ENCODE measurements around the gene RBMS1.
"Not testable (repeated sequence)": the region's sequence is repeated elsewhere in the genome, so short reads cannot be mapped to it uniquely, and the experiment has no call there.

Gene RBMS1

GRCh38 chr2:160501370-160501769, 7.8 kb upstream of the RBMS1 start:
- no peak overlapping the region for H3K9ac ChIP-seq (ENCODE audit: low read depth, low read length)
- H3K4me1 ChIP-seq (ENCODE audit: insufficient read depth, low read length), result no peaks in the 10 kb centered on the region
- no peaks in the 10 kb centered on the region for H3K36me3 ChIP-seq (ENCODE audit: insufficient read depth, low read length)
- no peaks in the 10 kb centered on the region for H3K27me3 ChIP-seq (ENCODE audit: insufficient read depth, low read length)
- H3K27ac ChIP-seq (ENCODE audit: low read depth, low read length), result no peak overlapping the region
- no peaks in the 10 kb centered on the region for H3K9me3 ChIP-seq (ENCODE audit: insufficient read depth, low read depth, low read length)
- H3K4me3 ChIP-seq (ENCODE audit: low read length), result no peak overlapping the region
- WGBS, result no CpG with 5 or more reads among the region's 1 CpG

DNA sequence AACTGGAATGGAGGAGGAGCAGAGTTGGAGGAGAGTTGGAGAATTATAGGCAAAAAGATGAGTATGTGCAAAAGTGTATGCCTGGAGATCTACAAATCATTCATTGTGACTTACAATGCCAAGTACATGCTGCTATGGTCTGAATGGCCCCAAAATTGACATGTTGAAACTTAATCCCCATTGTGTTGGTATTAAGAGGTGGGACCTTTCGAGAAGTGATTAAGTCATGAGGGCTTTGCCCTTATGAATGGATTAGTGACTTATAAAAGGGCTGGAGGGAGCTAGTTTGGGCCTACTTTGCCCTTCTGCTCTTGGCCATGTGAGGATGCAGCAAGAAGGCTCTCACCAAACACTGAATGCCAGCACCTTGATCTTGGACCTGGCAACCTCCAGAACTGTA, 6.3 kb upstream of the RBMS1 start:
- Histone ChIP-seq H3K27ac (ENCODE audit: low read depth, low read length) (no peak overlapping the region), H3K36me3 (ENCODE audit: insufficient read depth, low read length) (no peaks in the 10 kb centered on the region), H3K4me3 (ENCODE audit: low read length) (no peak overlapping the region), H3K4me1 (ENCODE audit: insufficient read depth, low read length) (no peaks in the 10 kb centered on the region; the same call in 1 of the 2 replicates), H3K9ac (ENCODE audit: low read depth, low read length) (no peak overlapping the region), H3K9me3 (ENCODE audit: insufficient read depth, low read depth, low read length) (no peaks in the 10 kb centered on the region), H3K27me3 (ENCODE audit: insufficient read depth, low read length) (no peaks in the 10 kb centered on the region; the same call in 1 of the 2 replicates)
- WGBS, result 88% methylated on average over 1 of the region's 1 CpG

GRCh38 chr2:160498137-160498536, 4.5 kb upstream of the RBMS1 start:
- no peaks in the 10 kb centered on the region for H3K36me3 ChIP-seq (ENCODE audit: insufficient read depth, low read length)
- H3K27ac ChIP-seq (ENCODE audit: low read depth, low read length), result no peak overlapping the region
- H3K4me3 ChIP-seq (ENCODE audit: low read length), result no peak overlapping the region
- H3K9ac ChIP-seq (ENCODE audit: low read depth, low read length), result no peak overlapping the region
- peaks cover 7% of the 10 kb centered on the region for H3K4me1 ChIP-seq (ENCODE audit: insufficient read depth, low read length)
- H3K27me3 ChIP-seq (ENCODE audit: insufficient read depth, low read length), result peaks cover 2% of the 10 kb centered on the region; the same call in 1 of the 2 replicates
- WGBS, result 94% methylated on average over 4 of the region's 5 CpGs
- no peaks in the 10 kb centered on the region for H3K9me3 ChIP-seq (ENCODE audit: insufficient read depth, low read depth, low read length)

DNA sequence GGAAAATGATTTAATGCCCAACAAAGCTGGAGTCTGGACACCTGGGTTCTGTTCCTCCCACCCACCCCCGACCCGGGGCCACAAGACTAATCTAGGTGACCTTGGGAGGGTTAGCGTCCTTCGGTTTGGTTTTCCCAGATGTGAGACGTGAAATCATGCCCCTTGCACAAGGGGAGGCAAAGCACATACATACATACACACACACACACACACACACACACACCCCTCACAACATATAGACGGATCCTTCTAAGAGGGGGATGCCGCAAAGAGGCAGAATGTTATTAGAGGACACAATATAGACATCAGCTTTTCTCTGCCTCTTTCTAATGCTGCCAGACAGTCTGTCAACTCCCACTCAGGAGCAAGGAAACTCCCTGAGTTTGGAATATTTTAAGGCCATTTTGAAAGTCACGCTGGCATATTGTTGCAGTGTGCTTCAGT, 616 bp upstream of the RBMS1 start:
- H3K4me1 ChIP-seq (ENCODE audit: insufficient read depth, low read length), result peaks cover 27% of the 10 kb centered on the region
- no peaks in the 10 kb centered on the region for H3K36me3 ChIP-seq (ENCODE audit: insufficient read depth, low read length)
- 20% methylated on average over 8 of the region's 8 CpGs for WGBS
- H3K27me3 ChIP-seq (ENCODE audit: insufficient read depth, low read length), result peaks cover 2% of the 10 kb centered on the region; the same call in 1 of the 2 replicates
- peak overlapping the region; percentile 86 for H3K4me3 ChIP-seq (ENCODE audit: low read length)
- no peaks in the 10 kb centered on the region for H3K9me3 ChIP-seq (ENCODE audit: insufficient read depth, low read depth, low read length)
- H3K27ac ChIP-seq (ENCODE audit: low read depth, low read length), result peak overlapping the region; percentile 78; the same call in 1 of the 2 replicates
- H3K9ac ChIP-seq (ENCODE audit: low read depth, low read length), result peak overlapping the region; percentile 62

- no peaks in the 10 kb centered on the region for H3K9me3 ChIP-seq (ENCODE audit: insufficient read depth, low read depth, low read length)
- peak overlapping the region; percentile 91 for H3K27ac ChIP-seq (ENCODE audit: low read depth, low read length)
- peak overlapping the region; percentile 84 for H3K9ac ChIP-seq (ENCODE audit: low read depth, low read length)
- peaks cover 30% of the 10 kb centered on the region for H3K4me1 ChIP-seq (ENCODE audit: insufficient read depth, low read length)
- peaks cover 2% of the 10 kb centered on the region; the same call in 1 of the 2 replicates for H3K27me3 ChIP-seq (ENCODE audit: insufficient read depth, low read length)
- H3K4me3 ChIP-seq (ENCODE audit: low read length), result peak overlapping the region; percentile 86
- WGBS, result under 1% methylated on average over 66 of the region's 66 CpGs
- H3K36me3 ChIP-seq (ENCODE audit: insufficient read depth, low read length), result no peaks in the 10 kb centered on the region
Observed at GRCh38 chr2:160492401-160493226, 993 bp downstream of the RBMS1 start.

GRCh38 chr2:160491911-160492371, 1.7 kb downstream of the RBMS1 start:
- H3K36me3 ChIP-seq (ENCODE audit: insufficient read depth, low read length), result no peaks in the 10 kb centered on the region
- H3K9me3 ChIP-seq (ENCODE audit: insufficient read depth, low read depth, low read length), result no peaks in the 10 kb centered on the region
- H3K27me3 ChIP-seq (ENCODE audit: insufficient read depth, low read length), result peaks cover 2% of the 10 kb centered on the region; the same call in 1 of the 2 replicates
- peak overlapping the region; percentile 91 for H3K27ac ChIP-seq (ENCODE audit: low read depth, low read length)
- WGBS, result 16% methylated on average over 8 of the region's 10 CpGs
- peaks cover 30% of the 10 kb centered on the region for H3K4me1 ChIP-seq (ENCODE audit: insufficient read depth, low read length)
- H3K4me3 ChIP-seq (ENCODE audit: low read length), result peak overlapping the region; percentile 86
- H3K9ac ChIP-seq (ENCODE audit: low read depth, low read length), result peak overlapping the region; percentile 84

DNA sequence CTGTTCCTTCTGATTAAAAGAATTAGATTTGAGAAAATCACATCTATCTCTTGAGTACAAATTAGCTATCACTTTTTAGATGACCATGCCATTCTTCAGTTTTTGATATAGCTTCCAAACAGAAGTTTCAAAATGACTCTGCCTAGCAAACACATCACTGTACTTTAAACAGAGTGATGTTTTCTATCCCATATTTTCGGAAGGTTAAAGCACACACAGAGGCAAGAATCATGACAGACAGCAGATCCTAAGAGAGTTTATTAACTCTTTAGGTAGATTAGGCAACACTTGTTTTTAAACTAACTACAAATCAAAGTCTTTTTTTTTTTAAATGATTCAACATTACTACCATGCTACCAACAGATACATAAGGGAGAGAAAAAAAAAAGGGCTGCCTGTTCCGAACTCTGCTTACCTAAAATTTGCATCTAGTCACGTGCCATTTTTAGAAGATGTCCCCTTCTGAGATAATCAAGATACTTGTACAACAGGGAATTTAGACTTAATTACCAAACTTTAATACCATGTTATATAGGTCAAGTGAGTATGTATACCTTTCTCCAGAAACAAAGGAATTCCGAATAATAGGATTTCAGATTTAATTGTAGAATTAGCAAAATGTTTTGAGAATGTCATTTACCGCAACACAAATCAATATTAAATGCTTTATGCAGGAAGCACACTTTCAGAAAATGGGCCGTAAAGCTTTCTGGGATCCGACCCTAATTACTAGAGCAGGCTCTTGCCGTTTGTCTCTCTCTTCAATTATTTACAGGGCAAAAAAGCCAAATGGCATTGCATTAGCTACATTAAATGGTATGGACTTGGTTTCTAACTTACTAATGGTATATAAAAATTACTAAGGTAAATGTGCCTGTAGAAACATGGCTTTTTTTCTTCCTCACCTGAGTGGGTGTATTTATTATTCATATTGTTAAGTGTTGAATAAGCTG, 2.6 kb downstream of the RBMS1 start:
- Histone ChIP-seq H3K4me3 (ENCODE audit: low read length) (peak overlapping the region; percentile 86), H3K4me1 (ENCODE audit: insufficient read depth, low read length) (peaks cover 34% of the 10 kb centered on the region), H3K27me3 (ENCODE audit: insufficient read depth, low read length) (peaks cover 2% of the 10 kb centered on the region; the same call in 1 of the 2 replicates), H3K9me3 (ENCODE audit: insufficient read depth, low read depth, low read length) (no peaks in the 10 kb centered on the region), H3K27ac (ENCODE audit: low read depth, low read length) (no peak overlapping the region), H3K36me3 (ENCODE audit: insufficient read depth, low read length) (no peaks in the 10 kb centered on the region), H3K9ac (ENCODE audit: low read depth, low read length) (no peak overlapping the region; the same call in 1 of the 2 replicates)
- 77% methylated on average over 6 of the region's 8 CpGs for WGBS

DNA sequence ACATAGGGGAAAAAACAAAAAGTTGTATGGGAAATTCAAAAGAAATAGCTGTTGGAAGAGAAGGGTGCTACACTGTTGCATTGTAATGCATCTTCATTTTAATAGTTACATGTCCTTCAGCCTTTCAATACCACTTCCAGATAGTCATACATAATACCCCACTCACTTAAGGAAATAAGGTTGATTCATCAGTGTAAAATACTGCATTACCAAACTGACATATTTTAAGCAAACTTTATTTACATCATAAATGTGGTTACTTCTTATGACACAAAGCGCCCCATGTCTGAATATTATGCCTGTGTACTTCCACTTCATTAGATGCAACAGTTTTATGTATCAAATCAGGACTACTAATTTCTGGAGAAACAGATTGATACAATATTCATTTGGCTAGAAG, 4.5 kb downstream of the RBMS1 start:
- WGBS, result 77% methylated on average over 1 of the region's 1 CpG
- Histone ChIP-seq H3K4me3 (ENCODE audit: low read length) (no peak overlapping the region), H3K27ac (ENCODE audit: low read depth, low read length) (no peak overlapping the region), H3K27me3 (ENCODE audit: insufficient read depth, low read length) (no peaks in the 10 kb centered on the region), H3K9me3 (ENCODE audit: insufficient read depth, low read depth, low read length) (no peaks in the 10 kb centered on the region), H3K4me1 (ENCODE audit: insufficient read depth, low read length) (peaks cover 36% of the 10 kb centered on the region), H3K9ac (ENCODE audit: low read depth, low read length) (no peak overlapping the region), H3K36me3 (ENCODE audit: insufficient read depth, low read length) (no peaks in the 10 kb centered on the region)

DNA sequence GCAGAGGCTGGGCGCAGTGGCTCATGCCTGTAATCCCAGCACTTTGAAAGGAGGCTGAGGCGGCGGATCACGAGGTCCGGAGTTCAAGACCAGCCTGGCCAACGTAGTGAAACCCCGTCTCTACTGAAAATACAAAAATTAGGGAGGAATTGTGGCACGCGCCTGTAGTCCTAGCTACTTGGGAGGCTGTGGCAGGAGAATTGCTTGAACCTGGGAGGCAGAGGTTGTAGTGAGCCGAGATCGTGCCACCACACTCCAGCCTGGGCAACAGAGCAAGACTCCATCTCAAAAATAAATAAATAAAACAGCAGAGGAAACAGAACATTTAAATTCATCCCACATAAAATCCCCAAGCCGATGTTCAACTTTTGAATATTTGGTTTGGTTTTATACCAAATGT, 5.3 kb downstream of the RBMS1 start:
- 95% methylated on average over 11 of the region's 12 CpGs for WGBS
- not testable (repeated sequence) for H3K27me3 ChIP-seq (ENCODE audit: insufficient read depth, low read length); H3K36me3 ChIP-seq (ENCODE audit: insufficient read depth, low read length); H3K9ac ChIP-seq (ENCODE audit: low read depth, low read length); H3K27ac ChIP-seq (ENCODE audit: low read depth, low read length); H3K9me3 ChIP-seq (ENCODE audit: insufficient read depth, low read depth, low read length); H3K4me3 ChIP-seq (ENCODE audit: low read length)
- peaks cover 36% of the 10 kb centered on the region for H3K4me1 ChIP-seq (ENCODE audit: insufficient read depth, low read length)

DNA sequence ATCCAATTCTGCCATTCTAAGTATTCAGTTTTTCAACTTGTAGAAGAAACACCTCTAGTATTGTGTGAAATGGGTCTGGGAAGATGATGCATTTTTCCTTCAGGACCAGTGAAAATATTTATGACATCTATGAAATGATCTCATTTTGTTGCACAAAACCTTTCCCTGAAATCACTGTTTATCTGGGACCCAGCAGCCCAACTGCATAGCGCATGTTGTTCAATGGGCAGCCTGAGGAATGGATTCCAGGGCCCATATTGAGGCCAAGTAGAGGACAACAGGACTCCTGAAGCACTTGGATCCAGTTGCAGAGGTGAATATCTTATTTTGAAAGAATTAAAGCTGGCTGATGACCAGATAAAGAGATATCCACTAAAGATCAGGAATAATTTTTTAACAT, 7.3 kb downstream of the RBMS1 start:
- Histone ChIP-seq H3K4me3 (ENCODE audit: low read length) (no peak overlapping the region), H3K27me3 (ENCODE audit: insufficient read depth, low read length) (no peaks in the 10 kb centered on the region), H3K27ac (ENCODE audit: low read depth, low read length) (no peak overlapping the region), H3K9ac (ENCODE audit: low read depth, low read length) (no peak overlapping the region), H3K4me1 (ENCODE audit: insufficient read depth, low read length) (peaks cover 35% of the 10 kb centered on the region), H3K36me3 (ENCODE audit: insufficient read depth, low read length) (no peaks in the 10 kb centered on the region), H3K9me3 (ENCODE audit: insufficient read depth, low read depth, low read length) (no peaks in the 10 kb centered on the region)
- WGBS, result 95% methylated on average over 1 of the region's 1 CpG

Data from HUES64 (cell line).